ENCODE results near the gene SNX7.

SNX7 gene

GRCh38 chr1:98781906-98782305, 120.4 kb downstream of the SNX7 start:
- DNase-seq = no peak

GRCh38 chr1:98783821-98784220, 122.3 kb downstream of the SNX7 start:
- DNase-seq = no peak

GRCh38 chr1:98791498-98791897, 130.0 kb downstream of the SNX7 start:
- DNase-seq = no peak

- no peak for DNase-seq
These were observed 130.6 kb downstream of the SNX7 start for GRCh38 chr1:98792123-98792522.

GRCh38 chr1:98793136-98793535, 131.6 kb downstream of the SNX7 start:
- no peak for DNase-seq

- DNase-seq = peak; percentile 81
These were observed 132.8 kb downstream of the SNX7 start for GRCh38 chr1:98794196-98794886.

- DNase-seq = no peak
These were observed 134.5 kb downstream of the SNX7 start for GRCh38 chr1:98796049-98796448.

GRCh38 chr1:98797506-98797905, 136.0 kb downstream of the SNX7 start:
- DNase-seq = peak; percentile 6

Data from hematopoietic multipotent progenitor cell treated with erythropoietin and hydrocortisone succinate and interleukin-3 and kit ligand, for 4 days (in vitro differentiated cells).